ENCODE results near the gene DHRS9.

The DHRS9 gene

GRCh38 chr2:169137924-169138323 is 68.6 kb downstream of the DHRS9 start:
- no peak for DNase-seq

GRCh38 chr2:169139145-169139544 is 69.8 kb downstream of the DHRS9 start:
- DNase-seq: no peak

- no peak for DNase-seq
Measured at GRCh38 chr2:169139993-169140767, 70.8 kb downstream of the DHRS9 start.

GRCh38 chr2:169141713-169142352 is 72.5 kb downstream of the DHRS9 start:
- peak; percentile 21 for DNase-seq

GRCh38 chr2:169143998-169144397 is 74.6 kb downstream of the DHRS9 start:
- no peak for DNase-seq
